T-helper 17 cell (primary cell): ENCODE results near the gene KCNB1. TPM values are rescaled to one million over a fixed set of nuclear protein-coding genes. Genes with fewer than 3 reads are reported as not detected.

ENCODE experiments used
- ATAC-seq: fragments of 150-1000 bp; cut with Tn5 transposase; 2 replicates; pipeline ENCODE4 v1.10.0; 2021; ENCODE audit warnings: mild to moderate bottlenecking, moderate library complexity
- DNase-seq, 3 donors: peaks; one replicate each; pipeline versions ENCODE4 v3.0.0 to v3.0.0-alpha.2; 2020 to 2021
- H3K9me3 ChIP-seq: one replicate; pipeline ENCODE4 v1.7.0; 2013; ENCODE audit warnings: low read length, mild to moderate bottlenecking; ENCODE audit not compliant: control insufficient read depth, poor library complexity, severe bottlenecking
- H3K27ac Mint-ChIP-seq: one replicate; pipeline ENCODE4 v1.8.0; 2022; ENCODE audit warnings: mild to moderate bottlenecking, moderate library complexity, mixed read lengths
- H3K27me3 Mint-ChIP-seq: one replicate; pipeline ENCODE4 v1.8.0; 2022; ENCODE audit warnings: mixed read lengths
- H3K36me3 Mint-ChIP-seq: one replicate; pipeline ENCODE4 v1.8.0; 2022; ENCODE audit warnings: low read depth, mixed read lengths
- H3K4me1 Mint-ChIP-seq: one replicate; pipeline ENCODE4 v1.8.0; 2022; ENCODE audit warnings: mild to moderate bottlenecking, mixed read lengths
- H3K4me3 Mint-ChIP-seq: one replicate; pipeline ENCODE4 v1.8.0; 2022; ENCODE audit warnings: mild to moderate bottlenecking, moderate library complexity, mixed read lengths
- total RNA-seq, 4 donors: library from RNA in 2 of 4; stranded (reverse) in 2 of 4; gene quantifications; one replicate each; pipeline ENCODE4 v1.2.3 and lab custom pipeline; 2022 to 2026

KCNB1 gene
- total RNA-seq, 2 donors from 2014 or later: 0.12 to 0.21 TPM

- peaks cover 73% of the 10 kb centered on the region for H3K27me3 Mint-ChIP-seq
- no peaks in the 10 kb centered on the region for H3K9me3 ChIP-seq
- H3K4me3 Mint-ChIP-seq: no peak overlapping the region
- ATAC-seq (no peak), DNase-seq (no peak)
- H3K27ac Mint-ChIP-seq: no peak overlapping the region
- H3K4me1 Mint-ChIP-seq: peaks cover 9% of the 10 kb centered on the region
- H3K36me3 Mint-ChIP-seq: peaks cover 7% of the 10 kb centered on the region
Observed at GRCh38 chr20:49486064-49486463, 3.6 kb upstream of the KCNB1 start.

DNA sequence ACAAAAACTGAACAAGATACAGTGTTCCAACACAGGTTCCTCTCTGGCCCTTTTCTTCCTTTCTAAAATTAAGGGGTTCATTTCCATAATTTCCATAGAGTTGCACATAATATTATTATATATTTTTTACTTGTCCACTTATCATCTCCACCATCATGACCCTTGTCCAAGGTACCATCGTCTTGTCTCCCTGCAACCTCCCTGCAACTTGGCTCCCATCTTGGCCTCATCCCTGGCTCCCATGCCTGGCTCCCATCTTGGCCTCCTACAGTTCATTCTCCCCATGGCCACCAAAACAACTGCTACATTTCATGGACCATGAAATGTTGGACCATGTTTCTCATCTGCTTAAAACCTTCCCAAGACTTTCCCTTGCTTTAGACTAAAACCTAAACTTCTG is 3.1 kb upstream of the KCNB1 start:
- Mint-ChIP-seq H3K27ac (no peak overlapping the region), H3K36me3 (peaks cover 7% of the 10 kb centered on the region), H3K4me1 (peaks cover 9% of the 10 kb centered on the region), H3K4me3 (no peak overlapping the region), H3K27me3 (peaks cover 78% of the 10 kb centered on the region)
- H3K9me3 ChIP-seq: no peaks in the 10 kb centered on the region
- DNase-seq: no peak
- no peak for ATAC-seq

DNA sequence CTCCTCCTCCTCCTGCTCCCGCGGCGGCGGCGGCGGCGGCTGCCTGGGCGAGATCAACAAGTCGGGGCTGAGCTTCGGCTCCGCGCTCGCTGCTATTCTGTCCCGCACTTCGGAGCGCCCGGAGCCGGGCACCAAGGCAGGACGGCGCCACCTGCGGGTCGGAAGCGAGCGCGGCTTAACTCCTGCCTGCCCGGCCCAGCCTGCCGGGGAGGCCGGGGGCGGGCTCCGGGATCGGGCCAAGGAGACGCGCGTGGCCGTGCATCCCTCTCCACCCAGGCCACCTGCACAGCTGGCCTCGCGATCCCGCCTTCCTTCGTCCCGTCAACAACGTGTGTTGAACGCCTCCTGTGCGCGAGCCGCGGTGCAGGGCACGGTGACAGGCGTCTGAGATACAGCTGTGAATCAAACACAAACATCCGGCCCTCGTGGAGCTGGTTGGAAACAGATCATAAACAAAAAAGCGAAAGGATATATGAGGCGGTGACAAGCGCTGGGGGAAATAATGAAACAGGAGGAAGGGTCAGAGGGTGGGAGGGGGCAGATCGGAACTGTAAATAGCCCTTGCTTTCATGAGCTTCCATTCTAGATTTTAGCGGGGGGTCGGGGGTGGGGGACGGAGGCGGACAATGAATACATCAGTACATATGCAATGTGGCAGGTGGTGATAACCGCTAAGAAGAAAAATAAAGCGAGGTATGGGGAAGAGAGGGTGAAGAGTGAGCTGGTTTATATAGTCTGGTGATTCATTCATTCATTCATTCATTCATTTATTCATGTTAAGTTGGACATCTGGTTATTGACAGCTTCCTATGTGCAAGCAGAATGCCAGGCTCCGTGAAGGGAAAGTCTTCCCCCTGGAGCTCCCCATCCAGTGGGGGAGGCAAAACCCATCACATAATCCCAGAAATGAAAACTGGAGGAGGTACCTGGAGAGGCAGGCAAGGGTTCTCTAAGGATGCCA is 2.0 kb upstream of the KCNB1 start:
- peaks cover 2% of the 10 kb centered on the region for H3K36me3 Mint-ChIP-seq
- peak overlapping the region; percentile 91 for H3K4me3 Mint-ChIP-seq
- no peak overlapping the region for H3K27ac Mint-ChIP-seq
- no peaks in the 10 kb centered on the region for H3K9me3 ChIP-seq
- H3K4me1 Mint-ChIP-seq: peaks cover 9% of the 10 kb centered on the region
- H3K27me3 Mint-ChIP-seq: peaks cover 78% of the 10 kb centered on the region
- DNase-seq (peak; percentile 28 to 55 (median 32)), ATAC-seq (peak; percentile 83)

GRCh38 chr20:49483696-49484123 is 1.2 kb upstream of the KCNB1 start:
- DNase-seq (no peak), ATAC-seq (no peak)
- H3K9me3 ChIP-seq: no peaks in the 10 kb centered on the region
- peak overlapping the region; percentile 91 for H3K4me3 Mint-ChIP-seq
- H3K27me3 Mint-ChIP-seq: peaks cover 78% of the 10 kb centered on the region
- peaks cover 2% of the 10 kb centered on the region for H3K36me3 Mint-ChIP-seq
- no peak overlapping the region for H3K27ac Mint-ChIP-seq
- H3K4me1 Mint-ChIP-seq: peaks cover 9% of the 10 kb centered on the region

DNA sequence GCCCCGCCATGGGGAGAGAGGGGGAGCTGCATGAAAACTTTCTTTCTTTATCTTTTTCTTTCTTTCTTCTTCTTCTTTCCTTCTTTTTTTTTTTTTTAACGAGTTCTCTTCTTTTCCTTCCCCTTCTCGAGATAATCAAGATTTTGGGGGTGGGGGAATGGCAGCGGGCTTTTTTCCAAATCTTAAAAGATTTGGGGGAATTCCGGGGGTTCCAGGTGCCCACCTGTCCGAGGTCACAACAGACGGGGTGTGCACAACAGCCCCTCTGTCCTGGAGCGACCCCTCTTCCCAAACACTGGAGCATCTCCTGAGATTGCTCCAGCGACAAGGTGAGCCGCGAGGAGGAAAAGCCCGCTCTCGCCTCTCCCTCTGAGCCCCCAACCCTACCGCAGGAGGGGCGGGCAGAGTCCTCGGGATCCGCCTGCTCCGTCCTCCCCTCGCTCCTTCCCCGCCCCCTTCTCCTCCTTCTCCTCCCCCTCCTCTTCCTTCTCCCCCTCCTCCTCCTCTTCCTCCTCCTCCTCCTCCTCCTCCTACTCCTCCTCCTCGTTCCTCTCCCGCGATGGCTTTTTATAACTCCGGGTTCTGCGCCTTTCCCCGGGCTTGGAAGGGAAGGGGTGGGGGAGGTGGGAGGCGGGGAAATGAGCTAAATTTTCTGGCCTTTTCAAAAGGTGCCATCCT is 689 bp upstream of the KCNB1 start:
- DNase-seq (no peak), ATAC-seq (no peak)
- H3K9me3 ChIP-seq: no peaks in the 10 kb centered on the region
- Mint-ChIP-seq H3K4me3 (peak overlapping the region; percentile 75), H3K4me1 (peaks cover 9% of the 10 kb centered on the region), H3K27me3 (peaks cover 72% of the 10 kb centered on the region), H3K27ac (no peak overlapping the region), H3K36me3 (peaks cover 2% of the 10 kb centered on the region)

DNA sequence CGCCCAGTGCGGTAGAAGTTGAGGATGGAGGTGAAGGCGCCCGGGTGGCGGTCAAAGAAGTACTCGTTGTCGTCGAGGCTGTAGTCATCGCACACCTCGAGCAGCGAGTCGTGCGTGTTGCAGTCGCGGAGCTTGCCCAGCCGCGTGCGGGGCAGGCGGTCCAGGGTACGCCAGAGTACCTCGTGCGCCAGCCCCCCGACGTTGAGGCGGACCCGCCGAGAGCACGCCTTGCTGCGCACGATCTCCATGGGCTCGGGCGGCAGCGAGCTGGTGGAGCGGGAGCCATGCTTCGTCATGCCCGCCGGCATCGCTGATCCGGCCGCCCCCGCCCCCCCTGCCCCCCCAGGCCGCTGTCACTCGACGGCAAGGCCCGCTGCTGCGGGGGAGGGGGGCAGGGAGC is 295 bp downstream of the KCNB1 start:
- DNase-seq (no peak), ATAC-seq (no peak)
- Mint-ChIP-seq H3K4me3 (peak overlapping the region; percentile 26), H3K27ac (no peak overlapping the region), H3K36me3 (peaks cover 2% of the 10 kb centered on the region), H3K27me3 (peaks cover 69% of the 10 kb centered on the region), H3K4me1 (peaks cover 9% of the 10 kb centered on the region)
- no peaks in the 10 kb centered on the region for H3K9me3 ChIP-seq

GRCh38 chr20:49481116-49481515 is 1.4 kb downstream of the KCNB1 start:
- peaks cover 63% of the 10 kb centered on the region for H3K27me3 Mint-ChIP-seq
- no peak for ATAC-seq
- DNase-seq: no peak
- H3K36me3 Mint-ChIP-seq: peaks cover 2% of the 10 kb centered on the region
- H3K9me3 ChIP-seq: no peaks in the 10 kb centered on the region
- H3K4me1 Mint-ChIP-seq: peaks cover 9% of the 10 kb centered on the region
- no peak overlapping the region for H3K4me3 Mint-ChIP-seq
- no peak overlapping the region for H3K27ac Mint-ChIP-seq

DNA sequence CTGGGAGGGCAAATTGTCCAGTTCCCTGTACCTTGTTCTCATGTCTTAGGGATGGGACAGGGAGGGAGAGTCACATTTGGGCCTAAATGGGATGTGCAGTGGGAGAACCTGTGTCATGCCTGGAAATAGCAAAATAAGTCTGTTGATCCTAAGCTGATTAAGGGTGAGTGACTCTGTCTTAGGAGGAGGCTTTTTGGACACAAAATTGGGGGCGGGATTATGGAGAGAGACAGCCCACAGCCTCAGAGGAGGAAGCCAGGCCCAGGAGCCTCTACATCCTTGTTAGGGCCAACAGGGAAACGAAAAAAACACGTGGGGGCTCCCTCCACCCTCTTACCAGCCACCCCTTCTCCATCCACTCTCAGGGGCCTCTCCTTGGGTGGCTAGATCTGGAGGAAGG is 2.2 kb downstream of the KCNB1 start:
- Mint-ChIP-seq H3K27ac (no peak overlapping the region), H3K36me3 (peaks cover 2% of the 10 kb centered on the region), H3K4me1 (peaks cover 9% of the 10 kb centered on the region), H3K4me3 (no peak overlapping the region), H3K27me3 (peaks cover 64% of the 10 kb centered on the region)
- no peaks in the 10 kb centered on the region for H3K9me3 ChIP-seq
- ATAC-seq: no peak
- no peak for DNase-seq

- no peaks in the 10 kb centered on the region for H3K9me3 ChIP-seq
- H3K27me3 Mint-ChIP-seq: peaks cover 65% of the 10 kb centered on the region
- DNase-seq: no peak
- H3K4me1 Mint-ChIP-seq: peaks cover 8% of the 10 kb centered on the region
- no peak overlapping the region for H3K27ac Mint-ChIP-seq
- peaks cover 2% of the 10 kb centered on the region for H3K36me3 Mint-ChIP-seq
- no peak overlapping the region for H3K4me3 Mint-ChIP-seq
- ATAC-seq: no peak
Observed at GRCh38 chr20:49479785-49480184, 2.7 kb downstream of the KCNB1 start.

DNA sequence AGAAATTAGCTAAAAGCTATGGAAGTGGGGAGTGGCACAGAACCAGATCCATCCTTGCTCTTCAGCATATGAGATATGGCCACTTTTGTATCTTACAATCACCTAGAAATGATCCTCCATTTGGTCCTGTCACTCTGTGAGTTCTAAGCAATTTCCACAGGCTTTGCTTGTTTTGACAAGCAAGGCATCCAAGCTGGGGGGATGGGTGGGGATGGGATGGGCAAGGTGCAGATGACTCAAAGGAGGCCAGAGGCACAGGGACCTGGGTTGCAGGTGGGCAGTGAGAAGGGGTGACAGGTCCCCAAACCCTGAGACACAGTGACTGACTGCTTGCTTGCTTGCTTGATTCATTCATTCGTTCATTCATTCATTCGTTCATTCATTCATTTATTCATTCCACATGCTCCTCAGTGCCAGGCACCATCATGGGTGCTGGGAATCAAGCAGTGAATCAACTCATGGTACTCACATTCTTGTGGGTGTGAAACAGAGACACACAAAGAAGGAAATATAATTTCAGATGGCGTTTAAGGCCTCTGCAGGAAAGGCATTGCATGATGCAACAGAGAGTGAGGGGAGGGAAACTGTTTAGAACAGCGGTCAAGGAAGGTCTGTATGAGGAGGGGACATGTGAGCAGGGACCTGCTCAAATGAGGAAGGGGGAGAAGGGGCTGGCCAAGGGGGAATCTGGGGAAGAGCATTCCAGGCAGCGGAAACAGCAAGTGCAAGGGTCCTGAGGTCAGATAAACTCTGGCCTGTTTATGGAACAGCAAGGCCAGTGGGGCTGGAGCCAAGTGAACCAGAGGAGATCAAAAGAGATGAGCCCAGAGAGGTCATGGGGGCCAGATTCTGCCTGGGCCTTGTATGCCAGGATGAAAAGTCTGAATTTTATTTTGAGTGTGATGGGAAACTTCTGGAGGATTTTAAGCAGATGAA is 3.4 kb downstream of the KCNB1 start:
- DNase-seq: no peak
- H3K4me3 Mint-ChIP-seq: no peak overlapping the region
- H3K27ac Mint-ChIP-seq: no peak overlapping the region
- no peaks in the 10 kb centered on the region for H3K9me3 ChIP-seq
- H3K4me1 Mint-ChIP-seq: peaks cover under 1% of the 10 kb centered on the region
- no peak for ATAC-seq
- peaks cover 65% of the 10 kb centered on the region for H3K27me3 Mint-ChIP-seq
- H3K36me3 Mint-ChIP-seq: no peaks in the 10 kb centered on the region

GRCh38 chr20:49478266-49478665 is 4.2 kb downstream of the KCNB1 start:
- Mint-ChIP-seq H3K36me3 (no peaks in the 10 kb centered on the region), H3K4me1 (no peaks in the 10 kb centered on the region), H3K4me3 (no peak overlapping the region), H3K27ac (no peak overlapping the region), H3K27me3 (peaks cover 69% of the 10 kb centered on the region)
- ATAC-seq: no peak
- H3K9me3 ChIP-seq: no peaks in the 10 kb centered on the region
- DNase-seq: no peak

DNA sequence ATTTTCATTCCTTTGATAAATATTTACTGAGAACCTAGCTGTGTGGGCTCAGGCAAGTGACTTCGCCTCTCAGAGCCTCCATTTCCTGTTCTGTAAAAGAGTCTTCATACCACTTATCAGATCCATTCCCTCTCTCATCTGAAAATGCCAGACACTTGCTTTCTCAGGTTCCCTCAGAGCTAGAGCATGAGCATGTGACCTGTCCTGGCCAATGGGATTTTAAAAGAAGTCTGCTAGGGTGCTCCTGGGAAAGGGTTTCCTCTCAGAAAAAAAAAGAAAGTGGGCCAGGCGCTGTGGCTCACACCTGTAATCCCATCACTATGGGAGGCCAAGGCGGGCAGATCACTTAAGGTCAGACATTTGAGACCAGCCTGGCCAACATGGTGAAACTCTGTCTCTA is 5.3 kb downstream of the KCNB1 start:
- peaks cover 72% of the 10 kb centered on the region for H3K27me3 Mint-ChIP-seq
- no peaks in the 10 kb centered on the region for H3K36me3 Mint-ChIP-seq
- no peak for ATAC-seq
- no peak overlapping the region for H3K4me3 Mint-ChIP-seq
- H3K27ac Mint-ChIP-seq: no peak overlapping the region
- H3K9me3 ChIP-seq: no peaks in the 10 kb centered on the region
- no peak for DNase-seq
- H3K4me1 Mint-ChIP-seq: no peaks in the 10 kb centered on the region

GRCh38 chr20:49476016-49476355 is 6.5 kb downstream of the KCNB1 start:
- H3K36me3 Mint-ChIP-seq: no peaks in the 10 kb centered on the region
- ATAC-seq (no peak), DNase-seq (no peak)
- H3K27me3 Mint-ChIP-seq: peaks cover 69% of the 10 kb centered on the region
- H3K4me1 Mint-ChIP-seq: no peaks in the 10 kb centered on the region
- no peak overlapping the region for H3K27ac Mint-ChIP-seq
- H3K9me3 ChIP-seq: no peaks in the 10 kb centered on the region
- H3K4me3 Mint-ChIP-seq: no peak overlapping the region
